NOMO-1 treated with DMSO at 0.1 percent for 48 hours (cell line): ENCODE data around the gene TIGIT.
"Not testable (repeated sequence)": the region's sequence is repeated elsewhere in the genome, so short reads cannot be mapped to it uniquely, and the experiment has no call there.

Source experiments
- DNase-seq: peaks from one replicate; lab custom pipeline; 2025; ENCODE audit not compliant: unreplicated experiment; lab: John Stamatoyannopoulos, UW

The TIGIT gene

GRCh38 chr3:114293838-114294535 is at the start of gene TIGIT:
TSS of gene TIGIT (plus strand) at chr3:114294028. CDS start at chr3:114294062, 34 bp downstream.
- no peak for DNase-seq

- DNase-seq = no peak
These were observed 40.9 kb upstream of the TIGIT start for GRCh38 chr3:114252954-114253353.

DNA sequence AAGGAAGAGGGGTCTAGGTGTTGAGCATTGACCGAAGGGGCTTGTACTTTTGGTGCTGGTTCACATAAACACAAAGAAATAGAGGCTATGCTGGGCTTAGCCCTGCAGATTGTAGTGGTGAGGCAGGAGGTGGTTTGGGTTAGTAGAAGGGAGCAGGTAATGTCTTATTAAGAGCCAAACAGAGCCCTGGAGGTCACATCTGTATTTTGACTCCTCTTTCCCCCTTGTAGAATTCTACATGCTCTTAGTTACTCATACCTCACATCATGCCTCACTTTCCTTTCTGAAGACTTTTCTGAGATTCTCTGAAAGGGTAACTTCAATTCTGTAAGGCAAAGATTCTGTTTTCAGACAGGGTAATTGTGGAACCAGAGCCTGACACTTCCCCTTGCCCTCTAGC is 40.3 kb upstream of the TIGIT start:
- DNase-seq = no peak

GRCh38 chr3:114259566-114259965 is 34.3 kb upstream of the TIGIT start:
- DNase-seq = no peak

- no peak for DNase-seq
These were observed 33.7 kb upstream of the TIGIT start for GRCh38 chr3:114260152-114260551.

- DNase-seq = no peak
These were observed 23.8 kb upstream of the TIGIT start for GRCh38 chr3:114270019-114270418.

DNA sequence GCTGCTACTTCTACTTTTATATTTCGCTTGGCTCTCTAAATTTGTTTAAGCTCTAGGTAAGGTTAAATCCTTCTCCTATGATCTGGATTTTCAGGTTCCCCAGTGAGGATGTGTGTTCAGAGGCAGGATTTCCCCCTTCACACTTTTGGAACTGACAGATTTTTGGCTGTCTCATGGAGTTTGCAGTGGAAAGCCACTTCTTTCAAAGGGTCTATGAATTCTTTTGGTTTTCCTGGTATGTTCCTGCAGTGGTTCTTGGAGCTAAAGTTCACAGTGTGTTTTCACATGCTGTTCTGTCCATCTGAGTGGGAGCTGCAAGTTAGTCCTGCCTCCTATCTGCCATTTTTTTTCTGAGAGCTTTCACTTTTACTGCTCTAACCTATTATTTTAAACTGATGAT is 21.6 kb upstream of the TIGIT start:
- DNase-seq = no peak

DNA sequence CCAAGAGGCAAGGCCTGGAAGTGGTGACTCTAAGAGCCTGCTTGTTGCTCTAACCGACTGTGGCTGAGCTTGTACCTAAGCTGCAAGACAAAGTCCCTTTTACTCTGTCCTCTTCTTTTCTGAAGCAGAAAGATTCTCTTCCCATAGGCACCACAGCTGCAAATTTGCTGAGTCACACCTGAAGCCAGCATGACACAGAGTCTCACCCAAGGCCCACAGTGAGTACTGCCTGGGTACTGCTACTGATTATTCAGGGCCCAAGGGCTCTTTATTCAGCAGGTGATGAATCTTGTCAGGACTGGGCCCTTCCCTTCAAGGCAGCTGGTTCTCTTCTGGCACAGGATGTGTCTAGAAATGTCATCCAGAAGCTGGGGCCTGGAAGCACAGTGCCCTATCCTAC is 18.9 kb upstream of the TIGIT start:
- DNase-seq = no peak

DNA sequence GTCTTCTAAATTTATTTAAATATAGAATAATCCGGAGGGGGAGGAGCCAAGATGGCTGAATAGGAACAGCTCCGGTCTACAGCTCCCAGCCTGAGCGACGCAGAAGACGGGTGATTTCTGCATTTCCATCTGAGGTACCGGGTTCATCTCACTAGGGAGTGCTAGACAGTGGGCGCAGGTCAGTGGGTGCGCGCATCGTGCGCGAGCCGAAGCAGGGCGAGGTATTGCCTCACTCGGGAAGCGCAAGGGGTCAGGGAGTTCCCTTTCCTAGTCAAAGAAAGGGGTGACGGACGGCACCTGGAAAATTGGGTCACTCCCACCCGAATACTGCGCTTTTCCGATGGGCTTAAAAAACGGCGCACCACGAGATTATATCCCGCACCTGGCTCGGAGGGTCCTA is 17.0 kb upstream of the TIGIT start:
- DNase-seq = not testable (repeated sequence)

DNA sequence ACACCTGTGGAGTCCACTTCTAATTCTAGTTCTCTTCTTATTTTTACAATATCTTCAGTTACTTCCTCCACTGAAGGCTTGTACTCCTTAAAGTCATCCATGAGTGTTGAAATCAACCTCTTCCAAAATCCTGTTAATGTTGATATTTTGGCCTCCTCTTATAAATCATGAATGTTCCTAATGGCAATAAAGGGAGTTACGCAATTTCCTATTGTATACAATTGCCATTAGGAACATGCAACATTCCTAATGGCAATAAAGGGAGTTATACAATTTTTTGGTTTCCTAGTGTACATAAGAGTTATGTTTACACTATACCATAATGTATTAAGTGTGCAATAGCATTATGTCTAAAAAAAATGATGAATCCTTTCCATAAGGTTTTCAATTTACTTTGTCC is 9.2 kb upstream of the TIGIT start:
- no peak for DNase-seq

DNA sequence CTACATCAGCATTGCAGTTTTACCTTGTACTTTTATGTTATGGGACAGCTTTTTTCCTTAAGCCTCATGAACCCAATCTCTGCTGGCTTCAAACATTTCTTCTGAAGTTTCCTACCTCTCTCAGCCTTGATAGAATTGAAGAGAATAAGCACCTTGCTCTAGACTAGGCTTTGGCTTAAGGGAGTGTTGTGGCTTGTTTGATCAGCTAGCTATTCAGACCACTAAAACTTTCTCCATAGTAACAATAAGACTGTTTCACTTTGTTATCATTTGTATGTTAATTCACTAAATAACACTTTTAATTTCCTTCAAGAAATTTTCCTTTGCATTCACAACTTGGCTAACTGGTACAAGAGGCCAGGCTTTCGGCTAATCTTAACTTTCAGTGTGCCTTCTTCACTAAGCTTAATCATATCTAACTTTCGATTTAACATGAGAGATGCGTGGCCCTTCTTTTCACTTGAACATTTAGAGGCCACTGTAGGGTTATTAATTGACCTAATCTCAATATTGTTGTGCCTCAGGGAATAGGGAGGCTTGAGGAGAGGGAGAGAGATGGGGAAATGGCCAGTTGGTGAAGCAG is 8.1 kb upstream of the TIGIT start:
- no peak for DNase-seq

DNA sequence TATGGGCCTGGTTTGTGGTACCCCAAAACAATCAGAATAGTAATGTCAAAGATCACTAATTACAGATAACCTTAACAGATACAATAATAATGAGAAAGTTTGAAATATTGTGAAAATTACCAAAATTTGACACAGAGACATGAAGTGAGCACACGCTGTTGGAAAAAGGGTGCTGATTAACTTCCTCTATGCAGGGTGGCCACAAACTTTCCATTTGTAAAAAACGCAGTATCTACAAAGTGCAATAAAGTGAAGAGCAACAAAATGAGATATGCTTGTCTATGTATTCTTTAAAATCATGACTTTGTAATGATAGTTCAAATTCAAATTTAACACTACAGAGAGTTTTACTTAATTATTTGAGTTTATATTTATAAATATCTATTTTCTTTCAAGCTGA is 7.6 kb upstream of the TIGIT start:
- no peak for DNase-seq

DNA sequence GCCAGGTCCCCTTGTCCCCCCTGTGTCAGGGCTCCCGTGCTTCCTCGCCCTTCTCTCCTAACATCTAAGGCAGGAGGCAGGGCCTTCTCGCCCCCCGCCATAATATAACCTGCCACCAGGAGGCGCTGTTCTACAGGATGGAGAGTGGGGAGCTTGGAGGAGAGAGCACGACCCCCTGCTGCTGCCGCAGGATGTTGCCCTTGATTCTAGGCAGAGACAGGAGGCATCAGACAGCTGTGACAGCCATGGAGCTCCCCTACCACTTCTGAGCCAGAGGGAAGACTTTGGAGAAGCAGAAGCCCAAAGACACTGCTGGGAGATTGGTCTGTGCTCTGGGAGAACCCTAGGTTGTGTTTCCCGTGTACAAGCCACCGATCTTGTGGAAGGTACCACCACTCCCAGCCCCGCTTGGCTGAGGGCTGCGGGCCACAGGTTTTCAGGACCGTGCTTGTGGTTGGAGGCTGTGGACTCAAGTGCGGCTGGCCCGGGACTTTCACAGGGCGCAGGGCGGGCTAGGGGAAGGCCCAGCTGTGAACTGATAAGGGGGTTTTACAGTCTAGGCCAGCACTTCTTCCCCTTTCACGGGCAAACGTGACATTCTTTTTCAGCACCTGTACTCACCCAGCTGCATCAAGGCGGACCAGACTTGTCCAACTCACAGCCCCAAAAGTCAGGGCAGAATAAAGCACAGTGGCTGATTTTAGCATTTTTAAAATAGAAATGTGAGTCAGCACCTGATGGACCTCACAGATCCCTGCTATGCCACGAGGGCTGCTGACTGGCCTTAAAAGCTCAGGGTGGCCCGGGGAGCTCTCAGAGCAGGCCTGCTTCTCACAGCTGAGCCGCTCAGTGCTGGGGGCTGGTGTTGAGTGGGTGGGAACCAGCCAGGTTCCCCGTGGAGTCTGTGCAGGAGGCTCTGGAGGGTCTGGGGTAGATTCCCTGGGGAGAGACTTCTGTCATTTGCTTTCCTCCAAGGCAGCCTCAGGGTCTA is 2.6 kb upstream of the TIGIT start:
- DNase-seq = peak; percentile 33

DNA sequence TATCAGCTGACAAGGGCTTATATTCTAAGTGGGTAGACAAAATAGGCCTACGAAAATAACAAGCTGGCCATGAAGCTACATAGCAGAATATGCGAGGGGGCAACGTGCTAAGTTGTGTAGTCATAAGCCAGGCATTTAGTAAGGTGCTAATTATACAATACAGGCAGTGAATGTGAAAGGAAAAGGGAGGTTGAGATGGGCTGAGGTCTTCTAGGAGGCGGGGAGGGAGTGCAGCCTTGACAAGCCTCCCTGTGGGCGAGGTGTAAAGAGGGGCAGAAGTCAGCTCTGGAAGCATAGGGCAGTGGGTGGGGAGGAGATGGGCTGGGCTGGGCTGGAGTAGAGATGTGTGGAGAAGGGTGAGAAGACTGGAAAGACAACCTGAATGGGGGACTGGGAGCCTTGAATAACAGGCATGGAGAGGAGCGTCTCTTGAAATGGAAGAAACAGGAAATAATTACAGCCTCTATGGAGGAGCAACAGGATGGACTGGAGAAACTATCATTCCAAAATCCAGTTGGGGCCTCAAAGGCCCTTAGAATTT is 1.2 kb downstream of the TIGIT start:
- no peak for DNase-seq

- DNase-seq = no peak
These were observed 2.1 kb downstream of the TIGIT start for GRCh38 chr3:114295946-114296345.

GRCh38 chr3:114299421-114299820 is 5.6 kb downstream of the TIGIT start:
- no peak for DNase-seq

GRCh38 chr3:114299941-114300624 is 6.3 kb downstream of the TIGIT start:
- DNase-seq = no peak

- DNase-seq = no peak
These were observed 13.5 kb downstream of the TIGIT start for GRCh38 chr3:114307222-114307830.

- no peak for DNase-seq
These were observed 14.0 kb downstream of the TIGIT start for GRCh38 chr3:114307832-114308231.

DNA sequence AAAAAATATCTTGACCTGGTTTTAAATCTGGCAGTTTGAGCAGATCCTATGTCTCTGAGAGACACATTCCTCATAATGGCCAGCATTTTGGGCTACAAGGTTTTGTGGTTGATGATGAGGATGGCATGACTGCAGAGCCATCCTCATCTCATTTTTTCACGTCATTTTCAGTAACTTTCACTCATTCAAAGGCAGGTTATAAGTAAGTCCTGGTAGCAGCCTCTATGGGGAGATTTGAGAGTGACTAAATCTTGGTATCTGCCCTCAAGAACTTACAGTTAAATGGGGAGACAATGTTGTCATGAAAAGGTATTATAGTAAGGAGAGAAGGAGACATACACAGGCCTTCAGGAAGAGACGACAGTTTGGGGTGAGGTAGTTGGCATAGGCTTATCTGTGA is 14.5 kb downstream of the TIGIT start:
- DNase-seq = no peak

DNA sequence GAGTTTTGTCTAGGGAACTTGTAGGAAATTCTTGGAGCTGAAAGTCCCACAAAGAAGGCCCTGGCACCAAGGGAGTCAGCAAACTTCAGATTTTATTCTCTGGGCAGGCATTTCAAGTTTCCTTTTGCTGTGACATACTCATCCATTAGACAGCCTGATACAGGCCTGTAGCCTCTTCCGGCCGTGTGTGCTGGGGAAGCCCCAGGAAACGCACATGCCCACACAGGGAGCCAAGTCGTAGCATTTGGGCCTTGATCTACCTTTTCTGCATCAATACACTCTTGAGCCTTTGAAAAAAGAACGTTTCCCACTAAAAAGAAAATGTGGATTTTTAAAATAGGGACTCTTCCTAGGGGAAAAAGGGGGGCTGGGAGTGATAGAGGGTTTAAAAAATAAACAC is 15.0 kb downstream of the TIGIT start:
- no peak for DNase-seq
